ENCODE data around the gene FCSK.
"Not testable (repeated sequence)": the region's sequence is repeated elsewhere in the genome, so short reads cannot be mapped to it uniquely, and the experiment has no call there.

The FCSK gene

GRCh38 chr16:70432356-70432722 lies 22.1 kb upstream of the FCSK start:
- peak; percentile 60 to 79 (median 77) for DNase-seq

GRCh38 chr16:70432723-70433457 lies 21.5 kb upstream of the FCSK start:
- DNase-seq, result peak; percentile 60 to 76 (median 73)

- DNase-seq, result peak; percentile 65 to 79 (median 74)
Observed at GRCh38 chr16:70433458-70434103, 20.8 kb upstream of the FCSK start.

GRCh38 chr16:70434484-70435260 lies 19.7 kb upstream of the FCSK start:
- DNase-seq, result no peak

- DNase-seq, result no peak
Observed at GRCh38 chr16:70437017-70437581, 17.3 kb upstream of the FCSK start.

- peak; percentile 60 to 76 (median 73) for DNase-seq
Observed at GRCh38 chr16:70437582-70438557, 16.5 kb upstream of the FCSK start.

- DNase-seq, result peak in 1 of 4 experiments; percentile 14
Observed at GRCh38 chr16:70438585-70438968, 15.8 kb upstream of the FCSK start.

- DNase-seq, result peak; percentile 91 to 96 (median 94)
Observed at GRCh38 chr16:70438969-70439862, 15.2 kb upstream of the FCSK start, which contains the start of gene ST3GAL2. ST3GAL2 (minus strand) TSS chr16:70439100; CDS start chr16:70398530, 40,570 bp downstream.

- DNase-seq, result no peak
Observed at GRCh38 chr16:70440009-70440692, 14.2 kb upstream of the FCSK start.

- DNase-seq, result no peak
Observed at GRCh38 chr16:70441406-70441990, 12.9 kb upstream of the FCSK start.

- no peak for DNase-seq
Observed at GRCh38 chr16:70442344-70442743, 12.1 kb upstream of the FCSK start.

GRCh38 chr16:70444249-70445063 lies 9.9 kb upstream of the FCSK start:
- peak in 3 of 4 experiments; percentile 35 to 39 (median 38) for DNase-seq

GRCh38 chr16:70448075-70448474 lies 6.3 kb upstream of the FCSK start:
- DNase-seq, result no peak

GRCh38 chr16:70450142-70451003 lies 4.0 kb upstream of the FCSK start:
- not testable (repeated sequence) for DNase-seq

- DNase-seq, result not testable (repeated sequence)
Observed at GRCh38 chr16:70451004-70451340, 3.4 kb upstream of the FCSK start.

- no peak for DNase-seq
Observed at GRCh38 chr16:70453117-70453891, 1.1 kb upstream of the FCSK start.

GRCh38 chr16:70453892-70454221 lies 538 bp upstream of the FCSK start:
- no peak for DNase-seq

Measured in suppressor macrophage (primary cell).